Epidermal melanocyte (primary cell): ENCODE results near the gene PRR35.

Source experiments
- DNase-seq: peaks from one replicate; pipeline ENCODE4 v3.0.0; 2011; ENCODE audit warnings: low spot score; ENCODE audit not compliant: insufficient read length

Gene PRR35

GRCh38 chr16:561957-562938 is 2.1 kb downstream of the PRR35 start:
- DNase-seq, result no peak

- no peak for DNase-seq
Measured at GRCh38 chr16:563072-563644, 3.0 kb downstream of the PRR35 start.

GRCh38 chr16:564690-565418 is 4.7 kb downstream of the PRR35 start:
- no peak for DNase-seq

- DNase-seq, result no peak
Measured at GRCh38 chr16:565419-566330, 5.5 kb downstream of the PRR35 start.

GRCh38 chr16:566475-567372 is 6.5 kb downstream of the PRR35 start, which contains the start of gene NHLRC4:
TSS of gene NHLRC4 (plus strand) at chr16:567005. CDS start at chr16:568048, 1,043 bp downstream.
- peak; percentile 96 for DNase-seq

GRCh38 chr16:567373-568256 is 7.4 kb downstream of the PRR35 start:
- no peak for DNase-seq

- DNase-seq, result no peak
Measured at GRCh38 chr16:568401-569258, 8.4 kb downstream of the PRR35 start.

GRCh38 chr16:569445-570254 is 9.5 kb downstream of the PRR35 start, which contains the start of gene PIGQ:
TSS of gene PIGQ (plus strand) at chr16:569968. CDS start at chr16:574075, 4,107 bp downstream.
- DNase-seq, result peak; percentile 90

GRCh38 chr16:572865-573650 is 12.9 kb downstream of the PRR35 start:
- no peak for DNase-seq

- no peak for DNase-seq
Measured at GRCh38 chr16:574021-574760, 14.0 kb downstream of the PRR35 start.

GRCh38 chr16:575354-576196 is 15.4 kb downstream of the PRR35 start:
- no peak for DNase-seq

- no peak for DNase-seq
Measured at GRCh38 chr16:576197-576822, 16.1 kb downstream of the PRR35 start.

- no peak for DNase-seq
Measured at GRCh38 chr16:576823-577201, 16.6 kb downstream of the PRR35 start.

- no peak for DNase-seq
Measured at GRCh38 chr16:577796-578195, 17.6 kb downstream of the PRR35 start.
